Measurements from ENCODE around the gene THSD7A.

Gene THSD7A

GRCh38 chr7:11667810-11668185, 164.2 kb downstream of the THSD7A start:
- H3K9ac ChIP-seq (ENCODE audit: low read length): no peak overlapping the region
- H3K4me1 ChIP-seq (ENCODE audit: low read length): no peaks in the 10 kb centered on the region
- no peaks in the 10 kb centered on the region for H3K79me2 ChIP-seq (ENCODE audit: low read length)
- H3K9me3 ChIP-seq (replicated peaks; ENCODE audit: insufficient read depth, low read length): no peaks in the 10 kb centered on the region
- no peaks in the 10 kb centered on the region for H4K20me1 ChIP-seq (ENCODE audit: insufficient read depth, low read length)
- no peaks in the 10 kb centered on the region for H3F3A ChIP-seq (ENCODE audit: insufficient read depth, low read length)
- H3K27ac ChIP-seq (ENCODE audit: low read length): no peak overlapping the region
- no peak overlapping the region for H3K4me3 ChIP-seq (ENCODE audit: low read length)
- H3K9me2 ChIP-seq (replicated peaks; ENCODE audit: insufficient read depth, low read length): no peaks in the 10 kb centered on the region
- DNase-seq: no peak
- H3K27me3 ChIP-seq (replicated peaks; ENCODE audit: insufficient read depth, low read length): no peaks in the 10 kb centered on the region
- H3K4me2 ChIP-seq (ENCODE audit: low read depth, low read length): no peak overlapping the region
- no peak overlapping the region for H2AFZ ChIP-seq (ENCODE audit: low read length)
- no peaks in the 10 kb centered on the region for H3K36me3 ChIP-seq (replicated peaks; ENCODE audit: insufficient read depth, low read length)
- TF ChIP-seq CTCF (IDR thresholded peaks at IDR 0.05; ENCODE audit: low read length): no peak
- TF ChIP-seq EZH2phosphoT487 (IDR thresholded peaks at IDR 0.05; ENCODE audit: low read length): no peak
- TF ChIP-seq EZH2 (optimal IDR thresholded peaks at IDR 0.05; ENCODE audit: low read depth, low read length): no peak

GRCh38 chr7:11667071-11667809, 164.8 kb downstream of the THSD7A start:
- H3K36me3 ChIP-seq (replicated peaks; ENCODE audit: insufficient read depth, low read length): no peaks in the 10 kb centered on the region
- H3K27ac ChIP-seq (ENCODE audit: low read length): no peak overlapping the region

GRCh38 chr7:11665357-11665756, 166.6 kb downstream of the THSD7A start:
- no peaks in the 10 kb centered on the region for H3K9me2 ChIP-seq (replicated peaks; ENCODE audit: insufficient read depth, low read length)

More at GRCh38 chr7:11667071-11667809, 164.8 kb downstream of the THSD7A start:
- TF ChIP-seq EZH2 (optimal IDR thresholded peaks at IDR 0.05; ENCODE audit: low read depth, low read length) (no peak), CTCF (IDR thresholded peaks at IDR 0.05; ENCODE audit: low read length) (no peak), EZH2phosphoT487 (IDR thresholded peaks at IDR 0.05; ENCODE audit: low read length) (no peak)
- Histone ChIP-seq H3K9me3 (replicated peaks; ENCODE audit: insufficient read depth, low read length) (no peaks in the 10 kb centered on the region), H3K9me2 (replicated peaks; ENCODE audit: insufficient read depth, low read length) (no peaks in the 10 kb centered on the region), H3K27me3 (replicated peaks; ENCODE audit: insufficient read depth, low read length) (no peaks in the 10 kb centered on the region), H3K79me2 (ENCODE audit: low read length) (no peaks in the 10 kb centered on the region), H2AFZ (ENCODE audit: low read length) (no peak overlapping the region), H3F3A (ENCODE audit: insufficient read depth, low read length) (no peaks in the 10 kb centered on the region), H3K9ac (ENCODE audit: low read length) (no peak overlapping the region), H3K4me3 (ENCODE audit: low read length) (no peak overlapping the region), H4K20me1 (ENCODE audit: insufficient read depth, low read length) (no peaks in the 10 kb centered on the region), H3K4me2 (ENCODE audit: low read depth, low read length) (no peak overlapping the region), H3K4me1 (ENCODE audit: low read length) (no peaks in the 10 kb centered on the region)
- DNase-seq: no peak

More at GRCh38 chr7:11665357-11665756, 166.6 kb downstream of the THSD7A start:
- no peak overlapping the region for H3K4me3 ChIP-seq (ENCODE audit: low read length)
- no peaks in the 10 kb centered on the region for H3K79me2 ChIP-seq (ENCODE audit: low read length)
- no peaks in the 10 kb centered on the region for H4K20me1 ChIP-seq (ENCODE audit: insufficient read depth, low read length)
- no peaks in the 10 kb centered on the region for H3K36me3 ChIP-seq (replicated peaks; ENCODE audit: insufficient read depth, low read length)
- H3K27me3 ChIP-seq (replicated peaks; ENCODE audit: insufficient read depth, low read length): no peaks in the 10 kb centered on the region
- H3K9me3 ChIP-seq (replicated peaks; ENCODE audit: insufficient read depth, low read length): no peaks in the 10 kb centered on the region
- no peak overlapping the region for H3K9ac ChIP-seq (ENCODE audit: low read length)
- H3K4me2 ChIP-seq (ENCODE audit: low read depth, low read length): no peak overlapping the region
- H3K4me1 ChIP-seq (ENCODE audit: low read length): no peaks in the 10 kb centered on the region
- no peak overlapping the region for H3K27ac ChIP-seq (ENCODE audit: low read length)
- DNase-seq: no peak
- TF ChIP-seq EZH2 (optimal IDR thresholded peaks at IDR 0.05; ENCODE audit: low read depth, low read length) (no peak), CTCF (IDR thresholded peaks at IDR 0.05; ENCODE audit: low read length) (no peak), EZH2phosphoT487 (IDR thresholded peaks at IDR 0.05; ENCODE audit: low read length) (no peak)
- no peak overlapping the region for H2AFZ ChIP-seq (ENCODE audit: low read length)
- H3F3A ChIP-seq (ENCODE audit: insufficient read depth, low read length): no peaks in the 10 kb centered on the region
